Stimulated activated CD4-positive, alpha-beta T cell treated with anti-CD3 and anti-CD28 coated beads, Interleukin-15, amount 100 ng/mL, for 24 hours (primary cell): ENCODE measurements around the gene ZNRF3.
"Not testable (repeated sequence)": the region's sequence is repeated elsewhere in the genome, so short reads cannot be mapped to it uniquely, and the experiment has no call there.

ENCODE experiments used
- DNase-seq: peaks from one replicate; pipeline ENCODE4 v3.0.0-alpha.2; 2020

The ZNRF3 gene

DNA sequence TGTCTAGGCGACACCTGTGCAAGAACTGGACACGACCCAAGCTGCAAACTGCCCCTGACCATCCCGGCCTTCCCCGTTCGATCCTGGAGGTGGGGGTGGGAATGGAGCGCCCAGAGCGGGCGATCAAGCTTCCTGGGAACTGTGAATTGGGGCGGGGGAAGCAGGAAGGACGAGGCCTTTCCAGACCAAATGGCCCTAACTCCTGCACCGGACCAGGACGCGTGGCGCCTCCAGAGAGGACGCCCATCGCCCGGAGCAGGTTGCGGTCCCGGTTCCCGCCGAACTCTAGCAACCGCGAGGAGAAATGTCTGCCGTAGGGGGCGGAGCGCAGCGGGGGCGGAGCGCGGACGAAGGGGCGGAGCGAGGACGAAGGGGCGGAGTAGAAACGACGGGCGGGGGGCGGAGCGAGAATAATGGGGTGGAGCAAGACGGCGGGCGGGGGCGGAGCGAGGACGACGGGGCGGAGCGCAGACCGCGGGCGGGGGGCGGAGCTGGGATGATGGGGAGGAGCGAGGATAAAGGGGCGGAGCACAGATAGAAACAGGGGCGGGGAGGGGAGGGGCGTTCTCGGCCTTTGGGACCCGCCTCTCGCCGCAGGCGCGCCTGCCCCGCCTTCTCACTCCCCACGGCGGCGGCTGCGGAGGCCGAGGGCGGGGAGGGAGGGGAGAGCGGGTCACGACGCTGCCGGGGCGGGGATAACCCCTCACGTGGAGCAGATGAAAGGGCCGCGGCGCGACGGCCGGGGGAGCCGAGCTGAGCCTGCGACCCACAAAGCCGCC lies at the start of gene ZNRF3:
Gene ZNRF3 (plus strand): TSS at position 695 of the 779 bp plus-strand sequence. CDS start 195 bp downstream, outside the sequence.
- peak; percentile 89 for DNase-seq

DNA sequence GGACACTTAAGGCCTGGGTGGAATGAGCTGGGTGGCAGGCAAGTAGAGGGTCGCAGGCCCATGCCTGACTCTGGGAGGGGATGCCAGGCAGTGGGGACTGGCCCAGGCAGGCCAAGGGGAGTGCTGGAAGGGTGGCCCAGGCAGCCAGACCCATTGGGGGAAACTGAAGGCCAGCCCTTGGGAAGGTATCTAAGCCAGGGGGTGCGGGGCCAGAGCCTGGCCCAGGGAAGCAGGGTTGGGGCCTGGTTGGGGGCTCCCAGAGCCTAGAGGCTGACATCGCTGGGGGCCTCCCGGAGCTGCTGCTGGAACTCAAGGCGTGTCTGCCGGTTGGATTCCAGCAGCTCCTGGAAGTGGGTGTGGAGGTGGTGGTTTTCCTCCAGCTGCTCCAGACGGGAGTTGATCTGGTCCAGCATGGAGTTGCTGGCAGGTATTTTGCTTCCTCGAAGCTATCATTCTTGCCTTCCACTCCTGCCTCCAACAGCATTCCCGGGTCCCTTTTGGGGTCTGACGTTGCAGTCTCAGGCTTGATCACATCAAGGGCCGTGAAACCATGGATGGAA lies 47.7 kb upstream of the ZNRF3 start:
- DNase-seq: no peak

DNA sequence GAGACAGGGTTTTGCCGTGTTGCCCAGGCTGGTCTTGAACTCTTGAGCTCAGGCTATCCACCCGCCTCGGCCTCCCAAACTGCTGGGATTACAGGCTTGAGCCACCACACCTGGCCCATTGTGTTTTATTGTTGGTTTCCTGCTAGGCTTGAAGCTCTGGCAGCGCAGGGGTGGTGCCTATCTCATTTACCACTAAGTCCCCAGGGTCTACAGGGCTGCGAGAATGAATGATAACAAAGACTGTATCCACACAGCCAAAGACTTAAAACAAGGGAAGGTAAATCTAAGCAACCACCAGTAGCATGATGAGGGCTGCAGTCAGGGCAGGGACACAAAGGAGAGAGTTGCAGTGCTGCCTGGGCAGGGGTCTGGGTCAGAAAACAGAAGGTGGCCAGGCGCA lies 45.7 kb upstream of the ZNRF3 start:
- DNase-seq: no peak

DNA sequence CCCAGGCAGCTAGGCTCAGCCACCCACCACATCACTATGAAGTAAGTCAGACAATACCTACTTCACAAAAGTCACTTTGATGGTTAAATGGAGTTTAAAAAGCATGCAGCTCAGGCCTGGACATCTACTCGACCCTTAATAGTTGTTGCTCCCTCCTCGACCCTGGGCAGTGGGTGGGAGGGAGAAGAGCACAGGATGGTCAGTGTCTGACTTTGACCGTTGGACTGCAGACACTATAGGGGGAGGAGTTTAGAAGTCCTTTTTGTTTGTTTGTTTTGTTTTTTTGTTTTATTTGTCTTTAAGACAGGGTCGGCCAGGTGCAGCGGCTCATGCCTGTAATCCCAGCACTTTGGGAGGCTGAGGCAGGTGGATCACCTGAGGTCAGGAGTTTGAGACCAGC lies 44.4 kb upstream of the ZNRF3 start:
- no peak for DNase-seq

DNA sequence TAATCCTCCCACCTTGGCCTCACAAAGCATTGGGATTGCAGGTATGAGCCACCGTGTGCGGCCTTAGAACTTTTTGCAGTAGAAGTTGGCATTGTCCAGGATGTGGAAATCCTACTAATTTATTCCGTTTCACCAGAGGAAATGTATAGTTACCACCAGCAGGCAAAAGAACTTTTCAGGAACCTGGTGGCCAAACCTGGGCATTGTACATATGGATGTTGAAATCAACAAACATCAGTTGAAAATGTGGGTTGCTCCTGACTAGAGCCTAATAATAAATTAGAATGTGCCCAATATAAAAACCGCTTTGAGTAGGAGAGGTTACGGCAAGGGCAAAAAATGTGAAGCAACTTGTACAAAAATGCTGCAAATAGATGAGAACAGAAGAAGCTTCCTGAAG lies 42.3 kb upstream of the ZNRF3 start:
- no peak for DNase-seq

DNA sequence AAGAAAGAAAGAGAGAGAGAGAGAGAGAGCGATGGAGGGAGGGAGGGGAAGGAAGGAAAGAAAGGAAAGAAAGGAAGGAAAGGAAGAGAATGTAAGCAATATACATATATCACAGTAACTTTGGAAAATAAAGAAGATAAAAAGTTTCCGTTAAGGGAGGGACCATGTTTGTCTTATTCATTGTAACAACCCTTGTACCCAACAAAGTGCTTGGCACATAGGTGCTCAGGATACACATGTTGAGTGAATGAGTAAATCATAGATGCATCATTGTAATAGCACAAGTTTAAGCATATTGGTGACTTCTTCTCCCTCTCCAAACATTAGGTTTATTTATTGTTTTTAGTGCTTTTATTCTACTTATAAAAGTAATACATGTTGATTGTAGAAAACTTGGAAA lies 39.7 kb upstream of the ZNRF3 start:
- no peak for DNase-seq

DNA sequence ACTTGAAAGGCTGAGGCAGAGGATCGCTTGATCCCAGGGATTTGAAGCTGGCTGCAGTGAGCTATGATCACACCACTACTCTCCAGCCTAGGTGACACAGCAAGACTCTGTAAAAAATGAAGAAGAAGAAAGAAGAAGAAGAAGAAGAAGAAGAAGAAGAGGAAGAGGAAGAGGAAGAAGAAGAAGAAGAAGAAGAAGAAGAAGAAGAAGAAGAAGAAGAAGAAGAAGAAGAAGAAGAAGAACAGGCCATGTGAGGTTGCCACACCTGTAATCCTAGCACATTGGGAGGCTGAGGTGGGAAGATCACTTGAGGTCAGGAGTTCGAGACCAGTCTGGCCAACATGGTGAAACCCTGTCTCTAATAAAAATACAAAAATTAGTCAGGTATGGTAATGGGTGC lies 39.1 kb upstream of the ZNRF3 start:
- not testable (repeated sequence) for DNase-seq

DNA sequence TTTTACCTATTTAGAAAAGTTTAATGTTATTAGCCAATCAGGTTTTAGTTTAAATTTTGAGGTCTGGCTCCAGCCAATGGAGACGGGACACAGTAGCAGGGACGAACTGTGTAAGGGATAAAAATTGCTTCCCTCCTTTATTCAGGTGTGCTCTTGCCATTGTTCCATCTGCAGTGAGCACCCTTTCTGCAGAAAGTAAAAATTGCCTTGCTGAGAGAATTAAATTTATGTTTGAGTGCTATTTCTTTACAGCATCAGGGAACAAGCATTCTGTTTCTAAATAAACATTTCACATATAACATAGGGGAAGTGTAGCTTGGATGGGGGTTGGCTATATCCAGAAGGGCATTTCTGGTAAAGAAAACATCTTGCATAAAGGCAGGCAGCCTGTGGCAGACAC lies 36.4 kb upstream of the ZNRF3 start:
- no peak for DNase-seq

DNA sequence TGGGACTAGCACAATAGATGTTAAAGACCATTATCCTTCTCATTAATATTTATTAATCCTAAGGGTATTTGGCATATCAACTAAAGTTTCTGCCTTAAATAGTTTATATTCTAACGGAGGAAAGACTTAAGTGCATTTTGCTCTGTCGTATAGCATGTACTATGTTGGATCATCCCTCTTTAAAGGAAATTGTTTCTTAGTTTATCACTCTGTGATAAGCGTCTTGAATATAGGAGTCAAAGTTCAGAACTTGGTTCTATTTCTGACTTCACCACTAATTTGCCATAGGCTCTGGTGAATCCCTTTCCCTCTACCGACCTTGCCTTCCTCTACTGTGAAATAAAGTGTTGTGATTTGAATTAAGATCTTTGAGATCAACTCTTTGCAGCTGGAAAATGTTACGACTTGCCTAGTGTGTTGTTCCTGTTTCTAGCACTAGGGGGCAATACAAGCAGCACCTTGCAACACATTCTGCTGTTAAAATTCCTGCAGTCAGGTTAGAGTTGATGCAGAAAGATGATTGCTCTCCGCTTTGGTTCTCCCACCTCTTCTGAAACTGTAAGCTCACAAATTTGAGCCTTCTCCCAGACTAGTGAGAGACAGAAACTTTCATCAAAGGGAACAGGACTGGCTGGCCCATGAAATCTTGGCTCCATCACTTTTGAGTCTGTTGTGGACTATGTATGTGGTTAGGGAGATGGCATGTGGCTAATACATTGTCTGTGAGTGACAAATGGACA lies 27.8 kb upstream of the ZNRF3 start:
- peak; percentile 39 for DNase-seq

DNA sequence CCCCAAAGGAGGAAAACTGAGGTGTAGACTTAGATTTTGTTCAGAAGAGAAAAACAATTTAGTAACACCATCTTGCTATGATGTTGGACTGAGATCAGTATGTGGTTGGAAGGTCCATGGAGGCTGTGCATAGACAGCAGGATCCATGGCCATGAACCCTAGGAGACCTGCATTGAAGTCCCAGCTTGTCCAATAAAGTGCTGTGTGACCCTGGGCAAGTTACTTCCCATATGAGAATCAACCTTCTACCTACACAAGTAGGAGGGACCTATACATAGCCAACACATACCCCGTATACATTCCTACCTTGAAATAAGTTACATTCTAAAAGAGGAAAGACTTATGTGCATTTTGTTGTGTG lies 27.3 kb upstream of the ZNRF3 start:
- DNase-seq: no peak

DNA sequence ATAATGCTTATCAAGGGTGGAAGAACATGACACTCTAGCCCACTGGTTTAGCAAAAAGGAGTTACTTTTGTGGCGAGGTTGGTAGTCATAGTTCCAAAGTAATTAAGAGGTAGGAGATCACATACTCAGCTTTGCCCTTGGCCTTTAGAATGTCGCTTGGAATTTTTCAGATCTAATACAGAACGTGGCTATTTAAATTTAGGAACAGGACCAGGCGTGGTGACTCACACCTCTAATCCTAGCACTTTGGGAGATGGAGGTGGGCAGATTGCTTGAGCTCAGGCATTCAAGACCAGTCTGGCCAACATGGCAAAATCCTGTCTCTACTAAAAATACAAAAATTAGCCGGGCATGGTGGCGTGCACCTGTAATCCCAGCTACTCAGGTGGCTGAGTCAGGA lies 26.1 kb upstream of the ZNRF3 start:
- no peak for DNase-seq

DNA sequence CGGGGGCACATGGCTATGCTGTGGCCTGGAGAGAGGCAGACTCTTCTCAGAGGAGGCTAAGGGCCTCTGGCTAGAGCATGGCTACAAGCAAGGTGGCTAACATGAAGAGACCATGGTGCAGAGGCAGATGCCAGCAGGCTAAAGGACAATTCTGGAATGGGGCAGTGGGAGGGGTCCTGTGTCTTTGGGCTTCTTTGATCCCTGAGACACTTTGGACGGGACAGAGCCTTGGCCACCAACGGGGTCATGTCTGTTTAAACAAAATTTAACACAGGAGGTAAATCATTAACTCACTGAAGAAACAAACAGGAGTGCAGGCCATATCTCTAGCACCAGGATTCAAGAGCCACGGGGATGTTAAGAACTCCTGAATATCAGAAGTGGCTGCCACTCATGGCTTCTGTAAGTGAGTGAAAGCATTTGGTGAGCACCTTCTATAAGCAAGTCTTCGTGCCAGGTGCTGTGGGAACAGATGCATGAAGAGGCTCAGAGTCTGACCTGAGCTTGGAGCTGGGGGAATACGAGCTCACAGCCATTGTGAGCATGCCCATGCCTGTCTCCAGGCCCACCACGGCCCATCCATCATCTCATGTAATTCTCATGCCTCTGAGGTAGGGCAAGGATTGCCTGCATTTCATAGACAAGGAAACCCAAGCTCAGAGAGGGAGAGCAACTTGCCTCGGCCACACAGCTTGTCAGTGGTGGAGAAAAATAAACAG lies 18.3 kb upstream of the ZNRF3 start:
- no peak for DNase-seq

DNA sequence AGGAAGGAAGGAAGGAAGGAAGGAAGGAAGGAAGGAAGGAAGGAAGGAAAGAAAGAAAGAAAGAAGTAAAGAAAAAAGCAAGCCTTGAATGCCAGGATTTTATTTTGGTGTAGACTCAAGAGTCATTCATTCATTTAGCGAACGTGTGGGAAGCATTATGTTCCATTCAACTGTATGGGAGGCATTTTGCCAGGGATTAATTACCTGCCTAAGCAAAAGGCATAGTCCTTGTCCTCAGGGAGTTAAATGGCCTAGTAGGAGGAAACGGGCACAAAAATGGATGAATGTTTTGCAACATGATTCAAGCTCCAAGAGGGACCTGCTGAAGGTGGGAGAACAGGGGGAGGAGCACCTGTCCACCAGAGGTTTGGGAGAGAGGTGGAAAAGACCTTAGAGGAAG lies 16.2 kb upstream of the ZNRF3 start:
- no peak for DNase-seq

DNA sequence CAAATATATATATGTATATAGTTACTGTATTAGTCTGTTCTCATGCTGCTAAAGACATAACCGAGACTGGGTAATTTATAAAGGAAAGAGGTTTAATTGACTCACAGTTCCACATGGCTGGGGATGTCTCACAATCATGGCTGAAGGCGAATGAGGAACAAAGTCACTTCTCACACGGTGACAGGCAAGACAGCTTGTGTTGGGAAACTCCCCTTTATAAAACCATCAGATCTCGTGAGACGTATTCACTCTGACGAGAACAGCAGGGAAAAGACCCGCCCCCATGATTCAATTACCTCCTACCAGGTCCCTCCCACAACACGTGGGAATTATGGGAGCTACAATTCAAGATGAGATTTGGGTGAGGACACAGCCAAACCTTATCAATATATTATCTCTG lies 15.0 kb upstream of the ZNRF3 start:
- DNase-seq: peak; percentile 38

DNA sequence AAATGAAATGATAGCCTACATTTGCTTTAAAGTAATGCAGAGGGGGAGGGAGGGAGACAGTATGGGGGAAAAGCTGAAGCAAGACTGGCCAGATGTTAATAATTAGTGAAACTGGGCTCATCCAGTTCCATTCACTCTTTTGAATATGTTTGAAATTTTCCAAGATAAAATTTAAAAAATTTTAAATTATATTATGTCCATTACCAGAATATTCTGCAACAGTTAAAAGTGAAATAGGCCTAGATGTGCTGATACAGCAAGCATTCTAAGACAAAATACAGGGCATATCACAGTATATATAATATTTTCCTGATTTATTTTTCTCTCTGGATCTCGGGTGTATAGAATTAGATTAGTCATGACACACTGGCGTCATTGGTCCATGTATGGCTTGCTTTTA lies 13.6 kb upstream of the ZNRF3 start:
- no peak for DNase-seq

DNA sequence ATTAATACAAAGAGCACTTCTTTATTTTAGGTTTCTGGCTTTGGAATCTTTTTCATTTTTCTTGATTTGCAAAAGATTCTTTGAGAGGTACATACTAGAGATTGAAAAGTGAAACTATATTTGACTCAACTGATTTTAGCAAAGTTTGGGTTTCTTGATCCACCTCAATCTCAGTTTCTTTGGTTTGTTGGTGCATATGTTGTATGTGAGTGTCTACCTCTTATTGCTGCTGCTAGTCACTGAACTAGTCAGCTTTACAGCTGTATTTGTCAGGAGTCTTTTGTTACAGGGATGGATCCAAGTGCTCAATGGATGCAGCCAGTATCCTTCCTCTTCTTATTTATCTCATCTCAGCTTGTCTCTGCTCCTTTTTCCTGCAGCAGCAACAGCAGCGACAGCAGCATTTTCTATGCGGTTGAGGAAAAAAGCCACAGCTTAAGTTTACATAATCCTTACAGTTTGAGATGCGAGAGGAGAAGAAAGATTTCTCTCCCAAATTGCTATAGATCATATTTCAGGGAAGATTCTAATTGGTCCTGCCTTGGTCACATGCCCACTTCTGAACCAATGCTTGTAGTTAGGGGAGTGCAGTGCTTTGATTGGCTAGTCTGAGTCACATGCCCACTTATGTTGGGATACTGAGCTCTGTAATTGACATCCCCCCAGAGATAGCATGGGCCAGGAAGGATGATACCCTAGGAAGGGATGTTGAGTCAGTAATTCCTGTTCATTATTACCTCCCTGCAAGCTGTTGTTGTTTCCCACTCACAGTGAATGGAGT lies 10.0 kb upstream of the ZNRF3 start:
- no peak for DNase-seq

DNA sequence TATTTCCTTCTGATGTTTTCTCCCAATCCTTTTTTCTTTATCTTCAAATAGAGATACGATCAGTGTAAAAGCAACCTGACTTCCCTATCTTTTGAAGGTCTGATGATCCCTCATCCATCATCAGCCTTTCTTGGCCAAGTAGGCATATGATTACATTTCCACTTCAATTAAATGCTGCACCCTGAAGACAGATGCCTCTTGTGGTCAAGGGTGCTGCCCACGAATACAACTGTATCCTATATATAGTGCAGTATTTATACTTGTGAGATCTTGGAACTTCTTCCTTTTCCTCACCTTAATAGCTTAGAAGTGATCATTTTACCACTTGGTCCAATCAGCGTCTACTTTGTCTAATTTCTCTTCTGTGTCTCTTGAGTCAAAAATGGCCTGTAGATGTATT lies 9.3 kb upstream of the ZNRF3 start:
- no peak for DNase-seq

DNA sequence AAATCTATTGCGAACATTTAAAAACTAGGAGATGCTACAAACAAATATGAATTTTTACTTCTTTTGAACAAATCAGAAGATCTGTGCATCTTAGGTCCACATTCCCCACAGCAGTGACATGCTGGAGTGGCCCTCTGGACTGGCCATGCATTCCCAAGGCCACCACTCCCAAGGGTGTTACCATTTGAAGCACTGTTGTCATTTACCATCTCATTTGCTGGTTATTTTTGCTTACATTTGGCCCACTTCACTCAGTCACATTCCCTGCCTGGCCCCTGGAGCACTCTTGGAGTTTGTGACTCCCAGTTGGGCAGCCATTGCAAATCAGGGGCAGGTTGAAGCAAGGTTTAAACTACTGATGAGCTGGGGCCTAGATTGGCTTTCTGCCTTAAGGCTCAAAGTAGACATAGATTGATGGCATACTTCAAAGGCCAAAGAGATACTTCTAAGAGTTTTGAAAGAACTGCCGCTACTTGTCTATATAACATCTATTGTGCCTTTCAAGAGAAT lies 8.5 kb upstream of the ZNRF3 start:
- DNase-seq: no peak

DNA sequence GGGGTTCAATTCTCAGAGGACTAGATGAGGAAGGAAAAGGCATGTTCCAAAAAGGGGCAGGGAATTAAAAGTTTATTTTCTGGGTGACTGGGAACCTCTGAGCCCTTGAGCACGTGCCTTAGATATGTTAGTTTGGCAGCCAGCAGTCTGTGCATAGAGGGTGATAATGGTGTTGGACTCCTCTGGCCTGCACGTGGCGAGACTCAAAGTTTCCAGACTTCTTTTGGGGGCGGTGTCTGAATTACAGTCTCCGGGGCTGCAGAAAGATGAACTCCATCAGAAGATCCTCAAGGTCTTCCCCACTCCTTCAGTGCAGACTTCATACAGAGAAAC lies 861 bp upstream of the ZNRF3 start:
- peak; percentile 41 for DNase-seq

DNA sequence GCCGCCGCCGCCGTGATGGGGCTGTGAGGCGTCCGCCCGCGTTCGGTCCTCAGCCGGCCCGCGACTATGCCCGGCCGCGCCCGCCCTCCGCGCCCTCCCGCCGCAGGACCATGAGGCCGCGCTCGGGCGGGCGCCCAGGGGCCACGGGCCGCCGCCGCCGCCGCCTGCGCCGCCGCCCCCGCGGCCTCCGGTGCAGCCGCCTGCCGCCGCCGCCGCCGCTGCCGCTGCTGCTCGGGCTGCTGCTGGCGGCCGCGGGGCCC lies 215 bp downstream of the ZNRF3 start:
- no peak for DNase-seq

DNA sequence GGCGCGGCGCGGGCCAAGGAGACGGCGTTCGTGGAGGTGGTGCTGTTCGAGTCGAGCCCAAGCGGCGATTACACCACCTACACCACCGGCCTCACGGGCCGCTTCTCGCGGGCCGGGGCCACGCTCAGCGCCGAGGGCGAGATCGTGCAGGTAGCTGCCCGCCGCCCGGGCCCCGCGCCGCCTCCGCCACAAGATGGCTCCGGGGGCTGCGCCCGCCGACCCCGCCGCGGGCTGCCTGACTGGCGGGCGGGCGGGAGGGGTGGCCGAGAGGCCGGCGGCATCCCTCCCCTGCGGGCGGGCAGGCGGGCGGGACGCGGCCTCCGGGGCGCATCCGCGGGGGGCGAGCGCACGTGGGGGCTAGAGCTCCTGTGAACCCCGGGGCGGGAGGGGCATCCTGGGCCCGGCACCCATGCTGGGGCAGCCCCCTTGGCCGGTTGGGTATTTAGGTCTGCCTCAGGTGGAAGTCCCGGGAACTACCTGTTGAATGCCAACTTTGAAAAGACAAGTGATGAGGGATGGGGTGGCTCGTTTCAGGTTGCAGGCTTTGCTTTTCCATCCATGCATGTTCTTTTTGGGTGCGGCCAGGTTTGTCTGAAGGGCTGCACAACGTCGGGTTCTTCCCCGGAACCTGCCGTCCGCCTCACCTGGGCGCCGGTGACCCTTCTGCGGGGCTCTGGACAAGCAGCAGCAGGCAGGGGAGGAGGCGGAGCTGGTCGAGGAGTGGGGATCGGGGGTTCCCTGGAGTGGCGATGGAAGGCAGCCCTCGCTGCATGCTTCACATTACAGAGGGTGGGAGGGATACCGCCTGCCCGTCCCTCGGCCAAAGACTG lies 760 bp downstream of the ZNRF3 start:
- peak; percentile 45 for DNase-seq

DNA sequence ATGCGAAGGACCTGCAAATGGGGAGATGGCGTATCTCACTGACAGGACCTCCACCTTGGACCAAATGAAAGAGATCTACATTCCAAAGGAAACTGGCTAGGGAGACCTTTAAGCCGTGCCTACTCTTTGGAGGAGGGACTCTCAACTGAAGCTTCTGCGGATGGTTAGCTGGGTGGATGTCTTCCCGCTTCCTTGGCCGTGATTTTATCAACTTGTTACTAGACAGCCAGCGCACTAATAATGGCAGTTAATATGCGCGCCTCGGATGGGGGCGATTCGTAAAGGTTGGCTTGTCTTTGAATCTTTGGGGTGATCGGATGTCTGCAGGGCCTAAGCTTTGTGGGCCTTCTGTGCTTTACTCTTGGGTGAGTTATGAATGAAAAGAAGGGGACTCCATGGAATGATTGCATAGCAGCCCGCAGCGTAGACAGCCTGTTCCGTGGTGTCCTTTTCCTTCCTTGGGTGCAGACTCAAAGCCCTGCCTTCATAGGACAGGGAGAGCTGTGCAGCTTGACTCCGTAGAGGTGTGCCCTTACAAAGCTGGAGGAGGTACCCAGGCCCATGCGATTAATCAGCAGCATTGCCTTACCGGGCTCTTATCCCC lies 1.5 kb downstream of the ZNRF3 start:
- no peak for DNase-seq
